RPMI7951 (cell line): ENCODE results near the gene ADGRA3. TPM values are rescaled to one million over a fixed set of nuclear protein-coding genes. Genes with fewer than 3 reads are reported as not detected.

ENCODE experiments used
- DNase-seq: peaks from one replicate; pipeline ENCODE4 v3.0.0-alpha.2; 2012; ENCODE audit warnings: low read depth
- total RNA-seq: library from RNA; depleted of rRNA; stranded (reverse); fragments of >200 nt; shearing (Covaris generic); gene quantifications from 2 replicates; pipeline ENCODE4 v1.2.3, GENCODE V29; 2014

The ADGRA3 gene
- total RNA-seq, 1 experiment from 2014 or later: 12.4 TPM

GRCh38 chr4:22514001-22514400 lies 1.9 kb downstream of the ADGRA3 start:
- peak; percentile 79 for DNase-seq

DNA sequence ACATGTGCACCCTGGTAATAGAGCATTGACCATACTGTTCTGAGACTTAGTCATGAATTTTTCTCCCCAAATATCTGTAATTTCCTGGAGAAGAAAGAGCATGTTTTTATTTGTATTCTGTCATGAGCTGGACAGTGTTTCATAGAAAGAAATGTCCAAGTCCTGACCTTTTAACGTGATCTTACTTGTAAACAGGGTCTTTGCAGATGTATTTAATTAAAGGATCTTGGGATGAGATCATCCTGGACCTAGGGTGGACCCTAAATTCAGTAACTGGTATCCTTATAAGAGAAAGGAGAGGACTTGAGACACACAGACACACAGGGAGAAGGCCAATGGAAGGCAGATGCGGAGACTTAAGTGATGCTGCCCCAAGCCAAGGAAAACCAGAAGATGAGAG lies 3.6 kb downstream of the ADGRA3 start:
- no peak for DNase-seq

DNA sequence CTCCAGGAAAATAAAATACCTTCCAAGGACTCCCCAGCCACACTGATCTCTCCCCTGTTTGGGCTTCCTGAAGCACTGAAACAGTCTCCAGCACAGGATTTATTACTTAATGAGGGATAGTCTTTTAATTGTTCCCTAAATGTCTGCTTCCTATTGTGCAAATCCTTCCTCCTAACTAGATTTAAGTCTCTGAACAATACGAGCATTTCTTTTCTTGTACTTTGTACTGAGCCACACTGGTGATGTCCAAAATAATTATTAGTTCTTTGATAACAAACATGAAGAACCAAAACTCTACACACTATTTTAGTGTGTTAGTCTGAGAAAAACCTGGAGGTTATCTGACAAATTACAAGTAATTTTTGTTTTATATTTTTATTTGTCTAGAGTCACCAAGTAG lies 5.1 kb downstream of the ADGRA3 start:
- no peak for DNase-seq

GRCh38 chr4:22508376-22508775 lies 7.5 kb downstream of the ADGRA3 start:
- DNase-seq: peak; percentile 6

- DNase-seq: peak; percentile 38
Measured at GRCh38 chr4:22504922-22505321, 10.9 kb downstream of the ADGRA3 start.

DNA sequence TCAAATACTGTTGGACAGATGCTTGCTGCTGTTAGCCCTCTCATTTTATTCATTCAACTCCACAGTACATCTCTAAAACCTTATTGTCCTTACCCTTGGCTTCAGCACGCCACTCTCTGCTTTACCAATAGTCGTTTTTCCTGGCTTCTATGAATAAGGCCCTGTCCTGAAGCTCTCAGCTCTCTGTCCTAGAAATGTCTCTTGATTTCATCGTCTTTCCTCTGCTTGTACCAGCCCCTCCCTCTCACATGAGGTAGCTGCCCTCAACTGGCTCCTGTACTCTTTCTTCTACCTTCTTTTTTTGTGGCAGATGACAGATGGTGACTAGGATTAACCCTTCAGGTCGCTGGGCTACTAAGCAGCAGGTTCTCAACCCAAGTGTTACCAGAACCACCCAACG lies 11.4 kb downstream of the ADGRA3 start:
- DNase-seq: no peak

GRCh38 chr4:22502895-22503814 lies 12.7 kb downstream of the ADGRA3 start:
- no peak for DNase-seq

DNA sequence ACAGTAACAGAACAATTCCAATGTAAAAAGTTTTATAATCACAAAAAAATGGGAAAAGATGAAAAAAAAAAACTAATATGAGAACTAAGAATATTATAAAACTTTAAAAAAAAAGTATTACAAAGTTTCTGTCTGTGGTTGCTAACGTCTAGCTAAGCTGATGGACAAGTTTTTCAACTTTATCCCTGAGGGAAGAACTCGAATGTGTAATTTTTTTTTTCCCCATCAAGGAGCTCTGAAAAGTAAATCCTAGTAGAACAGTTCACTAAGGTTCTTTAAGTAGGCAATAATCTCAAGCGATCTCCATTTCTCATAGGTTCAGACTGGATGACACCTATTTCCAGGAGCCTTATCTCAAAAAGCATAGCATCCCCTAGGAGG lies 14.2 kb downstream of the ADGRA3 start:
- DNase-seq: no peak

GRCh38 chr4:22500831-22501714 lies 14.8 kb downstream of the ADGRA3 start:
- DNase-seq: peak; percentile 63

DNA sequence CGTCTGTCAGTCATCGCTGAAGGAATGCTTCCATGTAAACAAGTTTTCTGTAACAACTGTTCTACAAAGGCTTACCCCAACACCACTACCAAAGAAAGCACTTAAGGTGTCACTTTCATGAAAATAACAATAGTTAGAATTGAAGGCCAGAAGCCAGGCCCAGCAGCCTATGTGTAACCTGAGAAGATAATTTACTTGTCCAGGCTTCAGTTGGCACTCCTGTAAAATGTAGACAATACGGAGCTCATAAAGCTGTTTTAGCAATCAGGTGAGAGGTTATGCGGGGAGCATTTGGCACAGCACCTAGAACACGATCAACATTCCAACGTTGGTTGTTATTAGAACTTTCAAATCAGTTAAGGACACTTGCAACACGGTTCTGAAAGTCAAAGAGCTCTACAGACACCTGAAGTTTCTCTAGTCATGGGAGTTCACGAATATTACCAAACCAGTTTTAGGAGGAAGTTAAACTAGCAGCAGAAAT lies 15.7 kb downstream of the ADGRA3 start:
- DNase-seq: no peak

- no peak for DNase-seq
Measured at GRCh38 chr4:22498866-22499265, 17.0 kb downstream of the ADGRA3 start.

DNA sequence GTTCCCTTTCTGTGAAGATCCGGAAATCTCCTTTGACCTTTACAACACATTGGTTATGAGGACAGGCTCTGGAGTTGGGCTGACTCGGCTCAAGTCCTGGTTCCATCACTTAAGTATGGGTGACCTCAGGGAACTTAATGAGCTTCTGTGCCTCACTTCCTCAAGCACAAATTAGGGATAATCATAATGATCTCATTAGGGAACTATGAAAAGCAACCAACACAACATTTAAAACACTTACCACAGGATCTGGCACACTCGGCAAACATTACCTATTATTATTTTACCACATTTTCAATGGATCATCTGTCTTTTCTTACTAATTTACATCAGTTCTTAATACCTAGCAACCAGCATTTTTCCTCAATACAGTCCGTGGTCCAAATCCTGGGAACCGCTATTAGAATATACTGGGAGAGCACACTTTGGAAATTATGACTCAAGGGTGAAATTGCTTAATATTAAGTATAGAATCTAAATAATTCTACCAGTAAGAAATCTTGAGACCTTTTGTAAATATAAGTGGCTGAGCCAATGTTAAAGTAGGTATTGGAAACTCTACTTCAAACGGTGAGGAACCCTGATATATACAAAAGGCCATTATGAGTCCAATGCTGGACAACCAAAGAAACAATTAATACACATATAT lies 19.6 kb downstream of the ADGRA3 start:
- no peak for DNase-seq

GRCh38 chr4:22493523-22493922 lies 22.3 kb downstream of the ADGRA3 start:
- no peak for DNase-seq

DNA sequence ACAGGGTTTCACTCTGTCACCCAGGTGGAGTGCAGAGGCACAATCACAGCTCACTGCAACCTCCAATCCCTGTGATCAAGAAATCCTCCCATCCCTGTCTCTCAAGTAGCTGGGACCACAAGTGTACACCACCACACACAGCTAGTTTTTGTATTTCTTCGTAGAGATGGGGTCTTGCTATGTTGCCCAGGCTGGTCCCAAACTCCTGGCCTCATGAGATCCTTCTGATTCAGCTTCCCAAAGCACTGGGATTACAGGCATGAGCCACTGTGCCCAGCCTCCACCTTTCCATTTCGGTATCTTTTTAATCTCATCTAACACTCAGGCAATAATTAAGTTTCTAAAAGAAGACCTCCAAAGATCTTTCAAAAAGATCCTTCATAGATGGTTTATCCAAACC lies 22.9 kb downstream of the ADGRA3 start:
- DNase-seq: no peak

DNA sequence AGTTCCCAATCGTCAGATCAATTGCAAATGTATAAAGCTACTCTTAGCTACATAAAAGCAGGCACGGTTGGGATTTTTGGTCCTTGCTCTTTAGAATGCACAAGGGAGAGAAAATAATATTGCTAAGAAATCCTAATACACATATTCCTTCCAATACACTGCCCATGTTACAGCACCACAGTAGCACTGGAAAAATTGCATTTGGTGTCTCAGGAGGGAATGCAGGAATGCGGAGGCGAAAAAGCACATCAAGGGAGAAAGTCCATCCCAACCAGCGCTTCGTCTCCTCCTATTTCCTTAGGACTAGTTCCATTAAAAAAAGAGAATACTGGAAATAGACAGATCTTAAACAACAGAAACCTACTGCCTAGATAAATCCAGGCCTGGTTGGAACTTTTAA lies 23.9 kb downstream of the ADGRA3 start:
- no peak for DNase-seq

DNA sequence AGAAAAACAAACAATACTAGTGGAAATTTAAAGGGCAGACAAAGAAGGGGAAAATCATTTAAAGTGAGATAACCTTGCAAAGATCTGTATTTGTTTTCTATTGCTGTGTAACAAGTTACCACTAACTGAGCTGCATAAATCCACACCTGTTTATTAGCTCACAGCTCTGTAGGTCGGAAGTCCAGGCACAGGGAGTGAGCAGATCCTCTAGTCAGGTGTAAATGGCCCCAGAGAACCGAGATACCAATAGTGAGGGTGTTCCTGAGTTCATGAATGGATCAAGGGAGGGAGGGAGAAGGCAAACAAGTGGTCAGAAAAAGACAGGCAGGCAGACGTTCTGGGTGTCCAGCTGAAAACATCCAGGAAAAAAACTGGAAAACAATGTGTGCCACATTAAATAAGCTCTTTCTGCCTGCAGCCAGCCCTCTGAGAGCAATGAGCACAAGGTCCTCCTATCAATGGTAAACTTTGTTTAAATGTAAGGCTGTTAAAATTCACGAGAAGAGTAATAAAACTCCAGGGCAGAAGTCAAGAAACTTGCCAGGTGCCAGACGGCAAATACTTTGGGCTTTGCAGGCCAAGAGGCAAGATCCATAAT lies 25.0 kb downstream of the ADGRA3 start:
- no peak for DNase-seq

- DNase-seq: no peak
Measured at GRCh38 chr4:22488106-22488505, 27.8 kb downstream of the ADGRA3 start.

DNA sequence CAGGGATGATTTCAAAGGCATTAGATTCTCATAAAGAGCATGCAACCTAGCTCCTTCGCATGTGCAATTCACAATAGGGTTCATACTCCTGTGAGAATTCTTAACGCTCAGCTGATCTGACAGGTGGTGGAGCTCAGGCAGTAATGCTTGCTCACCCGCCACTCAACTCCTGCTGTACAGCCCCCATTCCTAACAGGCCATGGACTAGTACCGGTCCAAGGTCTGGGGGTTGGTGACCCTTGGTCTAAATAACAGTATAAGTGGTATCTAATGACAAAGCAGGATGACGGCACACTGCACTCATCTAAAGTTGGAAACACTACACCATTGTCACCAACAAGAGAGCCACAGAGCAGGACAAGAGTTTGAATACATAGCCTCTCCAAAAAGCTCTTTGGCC lies 28.5 kb downstream of the ADGRA3 start:
- no peak for DNase-seq

- no peak for DNase-seq
Measured at GRCh38 chr4:22486276-22486675, 29.6 kb downstream of the ADGRA3 start.

GRCh38 chr4:22485737-22486136 lies 30.1 kb downstream of the ADGRA3 start:
- peak; percentile 48 for DNase-seq

- DNase-seq: peak; percentile 72
Measured at GRCh38 chr4:22483551-22483981, 32.3 kb downstream of the ADGRA3 start.
